Daoy (cell line): ENCODE data around the gene RHOXF2B. TPM values are rescaled to one million over a fixed set of nuclear protein-coding genes. Genes with fewer than 3 reads are reported as not detected.
"Not testable (repeated sequence)": the region's sequence is repeated elsewhere in the genome, so short reads cannot be mapped to it uniquely, and the experiment has no call there.

Experiments used
- DNase-seq: peaks from one replicate; pipeline ENCODE4 v3.0.0-alpha.2; 2015; ENCODE audit warnings: low read depth
- total RNA-seq: library from RNA; depleted of rRNA; stranded (reverse); fragments of >200 nt; shearing (Covaris generic); gene quantifications from 2 replicates; pipeline ENCODE4 v1.2.3, GENCODE V29; 2014; rRNA removed

Gene RHOXF2B
- total RNA-seq = not detected in 2 replicates

DNA sequence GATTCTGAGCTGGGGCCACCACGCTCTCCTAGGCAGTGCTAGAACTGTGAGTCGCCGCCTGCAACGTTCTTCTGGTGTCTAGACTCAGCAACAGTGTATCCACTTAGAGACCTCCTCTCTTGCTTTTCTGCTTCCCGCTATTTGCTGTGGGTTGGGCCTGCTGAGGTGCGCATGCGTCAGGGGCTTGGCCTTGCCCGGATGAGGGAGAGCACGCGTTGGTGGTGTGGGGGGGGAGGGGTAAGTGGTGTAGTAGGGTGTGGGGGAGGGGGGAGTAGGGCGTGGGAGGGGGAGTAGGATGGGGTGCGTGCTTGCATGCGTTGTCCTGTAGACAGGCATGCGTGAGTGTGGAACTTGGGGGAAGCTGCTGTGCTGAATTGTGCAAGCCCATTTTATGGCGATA lies at the start of gene RHOXF2B:
RHOXF2B (minus strand) TSS at position 101 of the 400 bp plus-strand sequence. CDS start 138 bp downstream, outside the sequence.
- not testable (repeated sequence) for DNase-seq

DNA sequence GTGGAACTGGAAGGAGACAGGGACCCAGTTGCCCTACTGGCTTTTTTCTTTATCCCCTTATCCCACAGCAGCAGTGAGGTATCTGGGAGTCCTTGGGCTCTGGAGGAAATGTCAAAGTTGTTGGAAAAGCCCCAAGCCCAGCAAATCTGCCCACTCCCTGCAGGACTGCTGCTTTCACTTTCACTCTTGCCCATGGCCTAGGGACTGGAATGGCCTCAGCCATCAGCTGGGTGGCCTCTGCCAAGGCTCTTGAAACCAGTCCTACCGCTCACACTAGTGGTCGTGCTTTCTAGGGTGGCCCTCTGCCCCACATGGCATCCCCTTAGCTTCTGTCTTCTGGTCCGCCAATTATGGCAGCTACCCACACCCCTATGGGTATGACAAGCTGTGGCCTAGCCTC lies 48.0 kb upstream of the RHOXF2B start:
- peak; percentile 29 for DNase-seq

DNA sequence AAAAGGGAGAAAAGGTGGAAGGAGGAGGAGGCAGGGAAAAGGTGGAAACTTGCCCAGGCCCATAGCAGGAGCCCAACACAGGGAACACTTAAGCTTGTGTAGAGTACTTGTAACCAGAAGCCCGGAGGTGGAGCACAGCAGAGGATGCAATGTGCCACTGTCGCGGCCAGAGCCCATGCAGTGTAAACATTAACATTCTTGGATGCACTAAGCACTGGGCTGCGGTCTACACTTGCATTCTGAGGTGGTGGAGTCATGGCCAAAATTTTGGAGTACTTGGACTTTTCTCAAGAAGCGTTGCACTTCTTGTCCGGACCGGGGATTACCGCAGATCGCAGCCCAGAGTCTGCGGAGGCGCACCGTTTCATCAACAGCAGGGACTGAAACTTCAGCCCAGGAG lies 42.7 kb upstream of the RHOXF2B start:
- peak; percentile 34 for DNase-seq

DNA sequence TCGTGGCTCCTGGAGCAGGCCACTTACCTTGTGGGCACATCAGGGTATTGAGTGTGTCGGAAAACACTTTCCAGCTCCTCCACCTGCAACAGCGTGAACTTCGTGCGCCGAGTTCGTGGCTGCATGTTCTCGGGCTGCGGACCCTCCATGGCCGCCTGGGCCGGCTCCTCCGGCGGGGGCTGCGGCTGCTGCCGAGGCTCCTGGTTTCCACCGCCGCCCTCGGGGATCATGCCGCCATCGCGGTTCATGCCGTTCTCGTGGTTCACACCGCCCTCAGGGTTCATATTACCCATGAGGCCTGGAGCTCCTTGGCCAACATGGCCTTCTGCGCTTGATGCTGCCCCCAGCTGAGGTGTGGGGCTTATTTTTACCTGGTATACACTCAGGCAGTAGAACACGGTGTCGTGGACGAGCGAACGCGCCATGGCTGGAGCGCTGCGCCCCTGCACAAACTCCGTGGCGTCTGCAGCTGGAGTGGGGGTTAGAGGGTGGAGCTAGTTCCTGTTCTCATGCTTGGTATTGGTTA lies 38.0 kb upstream of the RHOXF2B start, which contains the start of gene RHOXF1:
RHOXF1 (minus strand) TSS at position 476 of the 526 bp plus-strand sequence; CDS start at position 425, 51 bp downstream.
- no peak for DNase-seq

DNA sequence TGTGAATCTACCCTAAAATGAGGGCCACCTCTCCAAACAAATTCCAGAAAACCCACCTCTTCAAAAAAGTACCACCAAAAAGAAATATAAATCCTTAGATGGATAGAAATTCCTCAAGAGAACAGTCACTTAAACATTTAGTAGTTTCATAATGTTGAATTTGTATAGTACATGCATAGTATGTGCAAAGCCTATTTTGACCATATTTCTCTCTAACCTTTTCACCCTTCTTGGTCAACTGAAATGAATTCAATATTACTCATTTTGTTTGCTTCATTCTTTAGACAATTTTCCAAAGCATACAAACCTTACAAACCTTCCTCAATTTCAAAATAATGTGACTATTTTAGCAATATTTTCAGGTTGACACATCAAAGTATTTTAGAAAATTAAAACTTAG lies 34.1 kb upstream of the RHOXF2B start:
- DNase-seq = no peak

DNA sequence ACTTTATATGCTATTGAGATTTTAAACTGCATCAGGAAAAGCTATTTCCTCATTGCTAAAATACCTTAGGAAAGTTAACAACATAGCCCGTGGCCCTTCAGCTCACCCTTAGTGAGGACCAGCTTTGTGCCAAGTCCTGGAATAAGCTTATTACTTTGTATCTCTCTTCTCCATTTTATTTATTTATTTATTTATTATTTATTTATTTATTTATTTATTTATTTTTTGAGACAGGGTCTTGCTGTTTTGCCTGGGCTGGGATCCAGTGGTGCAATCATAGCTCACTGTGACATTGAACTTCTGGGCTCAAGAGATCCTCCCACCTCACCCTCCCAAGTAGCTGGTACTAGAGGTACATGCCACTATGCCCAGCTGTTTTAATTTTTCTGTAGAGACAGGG lies 31.9 kb upstream of the RHOXF2B start:
- no peak for DNase-seq

DNA sequence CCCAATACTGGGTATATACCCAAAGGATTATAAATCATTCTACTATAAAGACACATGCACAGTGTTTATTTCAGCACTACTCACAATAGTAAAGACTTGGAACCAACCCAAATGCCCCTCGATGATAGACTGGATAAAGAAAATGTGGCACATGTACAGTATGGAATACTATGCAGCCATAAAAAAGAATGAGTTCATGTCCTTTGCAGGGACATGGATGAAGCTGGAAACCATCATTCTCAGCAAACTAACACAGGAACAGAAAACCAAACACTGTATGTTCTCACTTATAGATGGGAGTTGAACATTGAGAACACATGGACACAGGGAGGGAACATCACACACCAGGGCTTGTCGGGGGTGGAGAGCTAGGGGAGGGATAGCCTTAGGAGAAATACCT lies 27.2 kb upstream of the RHOXF2B start:
- DNase-seq = not testable (repeated sequence)

DNA sequence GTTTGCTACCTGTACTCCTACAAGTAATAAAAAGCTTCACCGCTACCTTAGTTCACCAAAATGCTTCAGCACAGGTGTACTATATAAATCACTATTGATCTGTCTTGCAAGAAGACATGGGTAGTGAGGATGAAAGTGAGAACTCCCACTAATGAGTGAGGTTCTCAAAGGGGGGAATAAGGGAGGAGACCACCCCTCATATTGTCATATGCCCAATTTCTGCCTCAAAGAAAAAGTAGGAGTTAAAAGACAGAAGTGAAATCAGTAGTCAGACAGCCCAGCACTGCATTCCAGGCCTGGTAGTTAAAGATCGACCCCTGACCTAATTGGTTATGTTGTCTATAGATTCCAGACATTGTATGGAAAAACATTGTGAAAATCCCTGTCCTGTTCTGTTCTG lies 23.6 kb upstream of the RHOXF2B start:
- not testable (repeated sequence) for DNase-seq

DNA sequence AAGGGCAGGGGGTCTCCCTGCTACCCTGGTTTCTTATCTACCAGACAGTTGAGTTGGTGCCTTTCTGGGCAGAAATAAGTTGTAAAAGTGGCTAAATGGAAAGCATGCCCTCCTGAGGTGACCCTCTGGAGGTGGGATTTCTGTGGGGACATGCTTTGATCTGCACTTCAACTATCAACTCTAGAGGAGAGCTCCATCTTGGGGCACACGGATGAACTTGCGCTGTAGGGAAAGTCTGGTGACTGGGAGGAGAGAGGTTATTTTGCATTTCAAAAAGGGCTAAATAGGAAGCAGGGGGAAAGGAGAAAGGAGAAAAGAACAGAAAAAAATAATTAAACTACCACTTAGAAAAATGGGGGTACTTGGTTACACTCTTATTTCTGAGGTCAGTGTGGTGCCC lies 12.7 kb upstream of the RHOXF2B start:
- no peak for DNase-seq

DNA sequence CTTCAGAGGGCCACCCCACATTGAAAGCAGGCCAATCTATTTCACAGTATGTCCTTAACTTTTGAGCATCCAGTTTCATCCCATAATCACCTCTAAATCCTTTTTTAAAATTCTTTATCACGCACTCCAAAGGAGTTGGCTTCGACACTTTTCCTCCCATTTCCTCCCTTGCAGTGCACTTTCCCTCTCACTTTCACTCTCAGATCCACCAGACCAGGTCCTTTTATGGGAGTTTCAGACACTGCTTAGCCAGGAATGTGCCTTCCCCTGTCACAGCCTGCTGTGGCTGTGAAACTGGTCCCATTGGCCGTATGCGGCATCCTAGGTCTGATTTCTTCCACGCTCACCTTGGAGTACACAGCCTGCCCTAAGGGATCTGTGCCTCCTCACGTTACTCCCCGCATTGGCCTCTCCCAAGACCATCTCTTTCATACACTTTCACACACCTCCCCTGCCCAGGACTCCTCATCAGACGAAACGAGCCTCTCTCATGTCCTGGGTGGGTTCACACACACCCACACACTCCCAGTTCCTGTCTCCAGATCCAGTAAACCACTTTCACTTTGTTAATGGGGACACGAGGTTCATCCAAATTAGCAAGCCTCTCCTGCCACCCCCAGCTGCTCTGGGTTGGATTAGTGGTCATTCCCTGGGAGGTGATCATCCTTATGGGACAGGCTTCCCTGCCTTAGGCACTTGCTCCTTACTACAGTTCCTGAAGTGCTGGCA lies 10.0 kb upstream of the RHOXF2B start:
- peak; percentile 2 for DNase-seq

DNA sequence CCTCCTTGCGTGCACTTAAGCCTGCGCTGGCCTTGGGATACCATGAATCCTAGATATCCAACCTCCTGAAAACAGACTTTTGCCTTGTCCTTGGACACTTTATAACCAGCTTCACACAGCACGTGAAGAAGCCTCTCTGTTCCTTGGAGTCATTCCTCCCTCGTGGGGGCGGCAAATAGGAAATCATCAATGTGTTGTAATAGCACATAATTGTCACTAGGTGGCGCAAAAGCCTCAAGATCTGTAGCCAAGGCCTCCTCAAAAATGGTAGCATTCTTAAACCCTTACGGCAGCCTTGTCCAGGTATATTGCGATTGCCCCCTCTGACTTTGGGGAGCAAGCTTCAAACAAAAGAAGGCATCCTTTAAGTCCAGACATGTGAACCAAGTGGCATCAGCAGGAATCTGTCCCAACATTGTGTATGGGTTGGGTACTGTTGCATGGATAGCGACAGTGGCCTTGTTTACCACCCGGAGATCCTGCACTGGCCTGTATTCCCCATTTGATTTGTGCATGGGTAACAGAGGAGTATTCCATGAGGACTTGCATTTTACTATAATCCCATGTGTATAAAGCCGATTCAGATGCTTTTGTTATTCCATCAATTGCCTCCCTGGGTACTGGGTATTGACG lies 8.2 kb upstream of the RHOXF2B start:
- not testable (repeated sequence) for DNase-seq

DNA sequence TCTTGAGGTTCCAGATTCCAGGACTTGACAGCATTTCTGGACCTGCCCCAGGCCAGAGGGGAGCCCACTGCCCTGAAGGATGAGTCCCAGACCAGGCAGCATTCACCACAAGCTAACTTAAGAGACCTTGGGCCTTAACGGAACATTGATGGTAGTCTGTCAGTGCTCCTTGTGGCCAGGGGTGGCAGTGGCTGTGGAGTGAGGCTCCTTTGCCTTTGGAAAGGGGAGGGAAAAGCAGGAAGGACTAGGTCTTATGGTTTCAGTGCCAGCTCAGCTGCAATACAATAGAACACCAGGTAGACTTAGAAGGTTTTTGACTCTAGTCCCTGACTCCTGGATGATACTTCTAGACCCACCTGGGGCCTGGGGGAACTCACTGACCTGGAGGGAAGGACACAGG lies 11.3 kb downstream of the RHOXF2B start:
- not testable (repeated sequence) for DNase-seq

DNA sequence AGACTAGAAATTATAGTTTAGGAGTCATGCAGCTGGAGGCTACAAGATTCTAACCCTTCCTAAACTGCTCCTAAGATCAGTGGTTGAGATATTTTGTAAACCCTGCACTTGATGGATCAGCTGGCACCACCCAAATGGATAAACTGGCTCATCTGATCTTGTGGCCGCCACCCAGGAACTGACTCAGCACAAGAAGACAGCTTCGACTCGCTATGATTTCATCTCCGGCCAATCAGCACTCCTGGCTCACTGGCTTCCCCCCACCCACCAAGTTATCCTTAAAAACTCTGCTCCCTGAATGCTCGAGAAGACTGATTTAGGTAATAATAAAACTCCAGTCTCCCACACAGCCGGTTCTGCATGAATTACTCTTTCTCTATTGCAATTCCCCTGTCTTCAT lies 34.8 kb downstream of the RHOXF2B start:
- not testable (repeated sequence) for DNase-seq

DNA sequence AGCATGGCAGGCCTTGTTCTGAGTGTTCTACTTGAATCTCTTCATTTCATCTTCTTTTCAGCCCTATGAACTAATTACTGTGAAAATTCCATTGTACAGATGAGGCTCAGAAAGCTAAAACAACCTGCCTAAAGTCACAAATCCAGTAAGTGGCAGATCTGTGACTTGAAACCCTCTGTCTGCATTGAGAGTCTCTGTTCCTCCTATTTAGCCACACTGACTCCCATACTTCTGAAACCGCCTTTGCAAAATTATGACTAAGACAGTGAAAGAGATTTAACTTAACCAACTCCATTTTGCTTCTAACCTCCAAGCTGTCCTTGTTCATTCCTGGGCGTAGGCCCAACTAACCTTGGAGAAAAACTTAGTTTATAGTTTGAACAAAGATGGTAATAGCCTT lies 35.2 kb downstream of the RHOXF2B start:
- not testable (repeated sequence) for DNase-seq

DNA sequence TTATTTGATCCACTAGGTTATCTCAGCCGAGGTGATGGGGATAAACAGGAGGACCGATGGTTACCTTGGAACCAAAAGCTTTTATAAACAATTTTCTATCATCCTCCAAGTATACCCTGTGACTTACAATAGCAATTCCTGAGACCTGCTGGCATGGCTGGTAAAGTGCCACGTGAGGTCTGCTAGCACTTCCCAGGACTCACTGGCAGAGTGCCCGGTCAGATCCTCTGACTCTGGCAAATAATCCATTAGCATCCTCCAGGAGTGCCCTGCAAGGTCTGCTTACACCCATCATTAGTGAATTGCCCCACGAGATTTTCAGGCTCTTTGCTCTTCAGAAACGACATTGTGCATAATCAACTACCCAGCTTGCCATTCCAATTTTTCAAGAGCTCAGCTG lies 37.3 kb downstream of the RHOXF2B start:
- DNase-seq = not testable (repeated sequence)

DNA sequence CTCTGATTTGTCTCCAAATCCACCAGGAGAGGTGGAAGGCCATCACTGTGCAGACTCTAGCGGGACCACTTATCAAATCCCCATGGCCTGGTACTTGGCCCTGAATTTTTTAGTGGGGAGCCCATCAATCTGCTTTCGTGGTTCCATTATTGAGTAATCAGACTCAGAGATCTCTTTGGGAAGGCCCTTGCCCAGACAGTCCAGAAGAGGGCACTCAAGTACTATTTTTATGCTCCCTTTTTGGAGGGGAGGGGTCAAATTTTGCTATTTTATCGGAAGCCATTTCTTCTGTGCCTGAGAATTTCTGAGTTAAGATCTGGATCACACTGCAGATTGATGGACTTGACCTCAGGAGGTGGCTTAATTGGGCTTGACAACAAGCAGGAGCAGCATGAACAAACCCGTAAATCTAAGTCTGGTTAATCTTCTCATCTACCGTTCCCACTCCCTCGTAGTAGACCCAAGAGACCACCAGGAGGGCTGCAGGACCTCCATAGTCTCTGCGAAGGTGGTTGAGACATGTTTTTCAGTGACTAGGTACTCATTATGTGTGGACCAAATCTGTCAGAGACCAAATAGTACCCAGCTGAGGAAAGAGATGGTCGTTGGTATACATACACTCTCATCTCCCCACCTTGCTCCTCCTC lies 38.3 kb downstream of the RHOXF2B start:
- DNase-seq = not testable (repeated sequence)

DNA sequence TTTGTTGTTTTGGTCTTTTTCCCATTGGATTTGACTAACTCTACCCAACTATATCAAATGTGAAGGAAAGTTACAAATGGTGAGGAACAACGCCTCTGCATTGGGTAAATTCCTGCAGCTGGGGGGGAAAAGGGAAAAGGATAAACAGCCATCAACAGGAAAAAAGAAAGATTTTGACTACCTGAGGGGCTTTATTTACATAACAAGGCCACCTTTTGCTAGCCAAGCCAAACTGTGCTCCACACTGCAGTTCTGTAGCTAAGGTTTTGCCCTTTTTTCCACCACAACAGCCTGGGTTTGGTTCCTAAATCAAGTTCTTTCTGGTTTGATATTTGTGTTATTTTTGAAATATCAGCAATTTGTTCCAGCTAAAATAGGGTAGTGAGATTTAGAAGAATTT lies 40.8 kb downstream of the RHOXF2B start:
- DNase-seq = no peak

DNA sequence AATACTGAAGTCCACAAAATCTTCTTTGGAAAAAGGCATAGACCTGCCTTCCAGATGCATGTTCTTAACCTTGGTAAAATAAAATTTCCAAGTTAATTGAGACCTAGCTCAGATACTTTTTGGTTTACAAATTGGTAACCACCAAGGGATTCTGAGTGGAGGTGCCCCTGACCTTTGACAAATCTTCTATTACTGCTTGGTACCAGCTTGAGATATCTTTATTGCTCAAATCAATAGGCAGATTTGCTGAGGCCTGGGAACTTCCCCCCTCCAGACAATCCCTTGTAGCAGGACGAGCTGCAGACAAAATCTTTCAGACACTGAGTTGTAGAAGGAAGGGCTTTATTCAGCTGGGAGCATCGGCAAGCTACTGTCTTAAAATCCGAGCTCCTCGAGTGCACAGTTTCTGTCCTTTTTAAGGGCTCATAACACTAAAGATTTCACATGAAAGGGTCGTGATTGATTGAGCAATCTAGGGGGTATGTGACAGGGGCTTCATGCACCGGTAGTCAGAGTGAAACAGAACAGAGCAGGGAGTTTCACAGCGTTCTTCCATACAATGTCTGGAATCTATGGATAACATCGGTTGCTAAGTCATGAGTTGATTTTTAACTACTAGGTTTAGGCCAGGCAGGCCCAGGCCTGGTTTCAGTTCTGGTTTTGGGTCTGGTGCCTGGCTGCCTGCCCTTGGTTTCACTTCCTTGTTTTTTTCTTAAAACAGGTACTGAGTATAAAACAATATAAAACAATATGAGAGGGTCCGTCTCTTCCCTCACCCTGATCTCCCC lies 41.8 kb downstream of the RHOXF2B start:
- not testable (repeated sequence) for DNase-seq

DNA sequence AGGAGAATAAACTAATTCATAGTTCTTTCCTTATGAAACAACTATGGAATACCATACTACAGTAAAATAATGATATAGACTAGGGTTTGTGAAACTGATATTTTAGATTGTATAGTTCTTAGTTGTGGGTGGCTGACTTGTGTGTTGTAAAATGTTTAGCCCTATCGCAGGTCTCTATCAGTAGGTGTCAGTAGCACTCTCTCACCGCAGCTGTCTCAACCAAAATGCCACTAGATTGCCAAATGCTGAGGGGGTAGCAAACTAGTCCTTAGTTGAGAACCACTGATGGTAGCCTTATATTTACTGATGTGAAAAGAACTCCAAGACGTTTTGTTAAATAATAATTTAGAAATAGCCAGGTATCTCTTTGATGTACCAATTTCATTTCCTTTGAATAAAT lies 48.1 kb downstream of the RHOXF2B start:
- DNase-seq = no peak

DNA sequence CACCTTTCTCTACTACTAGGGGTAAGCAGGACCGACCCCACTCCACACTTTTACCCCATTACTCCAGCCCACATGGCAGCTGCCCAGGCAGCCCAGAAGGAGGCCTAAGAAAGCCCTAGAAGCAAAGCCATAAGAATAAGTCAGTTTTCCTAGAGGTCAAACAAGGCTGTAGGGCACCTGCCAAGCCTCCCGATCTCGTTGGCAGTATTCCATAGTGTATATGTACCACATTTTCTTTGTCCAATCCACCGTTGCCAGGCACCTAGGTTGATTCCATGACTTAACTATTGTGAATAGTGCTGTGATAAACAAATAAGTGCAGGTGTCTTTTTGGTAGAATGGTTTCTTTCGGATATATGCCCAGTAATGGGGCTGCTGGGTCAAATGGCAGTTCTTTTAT lies 54.2 kb downstream of the RHOXF2B start:
- no peak for DNase-seq

DNA sequence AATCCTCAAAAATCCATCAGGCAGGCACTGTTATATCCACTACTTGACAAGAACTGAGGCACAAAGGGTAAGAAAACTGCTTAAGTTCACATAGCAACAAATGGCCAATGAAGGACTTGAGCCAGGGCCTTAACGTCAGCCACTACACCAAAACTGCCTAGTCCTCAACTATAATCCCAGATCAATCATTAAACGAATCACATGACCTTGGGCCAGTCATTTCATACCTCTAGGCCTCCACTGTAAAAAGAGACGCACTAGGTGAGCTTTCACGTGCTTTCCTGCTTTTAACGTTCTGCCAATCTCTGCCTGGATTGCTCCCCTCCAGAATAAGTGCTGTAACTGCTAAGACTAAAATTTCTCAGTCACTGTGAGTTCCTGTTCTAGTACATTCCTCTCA lies 54.7 kb downstream of the RHOXF2B start:
- DNase-seq = no peak
